ENCODE data around the gene KLHL41.
A peak's percentile ranks its signal among the peaks of the same experiment; 100 is the strongest.

The KLHL41 gene

GRCh38 chr2:169509298-169509885 lies at the start of gene KLHL41:
KLHL41 (plus strand) TSS chr2:169509702; CDS start chr2:169509779, 77 bp downstream.
- no peak within 1 kb of the TSS for H3K27ac ChIP-seq
- no peak for DNase-seq (ENCODE audit: low read depth, low spot score)

GRCh38 chr2:169461143-169461542 lies 48.4 kb upstream of the KLHL41 start:
- no peak for DNase-seq (ENCODE audit: low read depth, low spot score)
- no peak overlapping the region for H3K27ac ChIP-seq

GRCh38 chr2:169462896-169463695 lies 46.4 kb upstream of the KLHL41 start:
- DNase-seq (ENCODE audit: low read depth, low spot score) = no peak
- H3K27ac ChIP-seq = no peak overlapping the region

GRCh38 chr2:169464466-169464865 lies 45.0 kb upstream of the KLHL41 start:
- DNase-seq (ENCODE audit: low read depth, low spot score) = no peak

GRCh38 chr2:169464882-169465281 lies 44.6 kb upstream of the KLHL41 start:
- no peak for DNase-seq (ENCODE audit: low read depth, low spot score)
- no peak overlapping the region for H3K27ac ChIP-seq

More at GRCh38 chr2:169464466-169464865, 45.0 kb upstream of the KLHL41 start:
- no peak overlapping the region for H3K27ac ChIP-seq

GRCh38 chr2:169468841-169469240 lies 40.7 kb upstream of the KLHL41 start:
- DNase-seq (ENCODE audit: low read depth, low spot score) = no peak
- H3K27ac ChIP-seq = no peak overlapping the region

- DNase-seq (ENCODE audit: low read depth, low spot score) = no peak
- H3K27ac ChIP-seq = no peak overlapping the region
These were observed 39.4 kb upstream of the KLHL41 start for GRCh38 chr2:169469952-169470572.

- H3K27ac ChIP-seq = no peak overlapping the region
- DNase-seq (ENCODE audit: low read depth, low spot score) = no peak
These were observed 37.3 kb upstream of the KLHL41 start for GRCh38 chr2:169472249-169472648.

- peak; percentile 85 for DNase-seq (ENCODE audit: low read depth, low spot score)
- H3K27ac ChIP-seq = no peak overlapping the region
These were observed 33.0 kb upstream of the KLHL41 start for GRCh38 chr2:169476459-169476858.

- H3K27ac ChIP-seq = no peak overlapping the region
- DNase-seq (ENCODE audit: low read depth, low spot score) = no peak
These were observed 31.2 kb upstream of the KLHL41 start for GRCh38 chr2:169478339-169478738.

- no peak for DNase-seq (ENCODE audit: low read depth, low spot score)
- H3K27ac ChIP-seq = peak overlapping the region; percentile 11
These were observed 30.7 kb upstream of the KLHL41 start for GRCh38 chr2:169478745-169479256.

GRCh38 chr2:169479257-169480078 lies 30.0 kb upstream of the KLHL41 start, which contains the start of gene BBS5:
BBS5 (plus strand) TSS chr2:169479494; CDS start chr2:169479554, 60 bp downstream.
- H3K27ac ChIP-seq = peak within 1 kb of the TSS; percentile 11
- no peak for DNase-seq (ENCODE audit: low read depth, low spot score)

- DNase-seq (ENCODE audit: low read depth, low spot score) = no peak
- no peak overlapping the region for H3K27ac ChIP-seq
These were observed 29.4 kb upstream of the KLHL41 start for GRCh38 chr2:169480079-169480465.

GRCh38 chr2:169485650-169486138 lies 23.8 kb upstream of the KLHL41 start:
- DNase-seq (ENCODE audit: low read depth, low spot score) = no peak
- no peak overlapping the region for H3K27ac ChIP-seq

GRCh38 chr2:169486487-169486886 lies 23.0 kb upstream of the KLHL41 start:
- no peak for DNase-seq (ENCODE audit: low read depth, low spot score)
- no peak overlapping the region for H3K27ac ChIP-seq

- H3K27ac ChIP-seq = no peak overlapping the region
These were observed 18.7 kb upstream of the KLHL41 start for GRCh38 chr2:169490834-169491233.

GRCh38 chr2:169491378-169491777 lies 18.1 kb upstream of the KLHL41 start:
- DNase-seq (ENCODE audit: low read depth, low spot score) = no peak
- H3K27ac ChIP-seq = no peak overlapping the region

More at GRCh38 chr2:169490834-169491233, 18.7 kb upstream of the KLHL41 start:
- DNase-seq (ENCODE audit: low read depth, low spot score) = no peak

- H3K27ac ChIP-seq = no peak overlapping the region
- DNase-seq (ENCODE audit: low read depth, low spot score) = no peak
These were observed 16.1 kb upstream of the KLHL41 start for GRCh38 chr2:169493360-169493759.

- no peak for DNase-seq (ENCODE audit: low read depth, low spot score)
- H3K27ac ChIP-seq = no peak overlapping the region
These were observed 14.1 kb upstream of the KLHL41 start for GRCh38 chr2:169495310-169495928.

Measured in epithelial cell of prostate (primary cell).